ENCODE measurements around the gene NELFA.

DNA sequence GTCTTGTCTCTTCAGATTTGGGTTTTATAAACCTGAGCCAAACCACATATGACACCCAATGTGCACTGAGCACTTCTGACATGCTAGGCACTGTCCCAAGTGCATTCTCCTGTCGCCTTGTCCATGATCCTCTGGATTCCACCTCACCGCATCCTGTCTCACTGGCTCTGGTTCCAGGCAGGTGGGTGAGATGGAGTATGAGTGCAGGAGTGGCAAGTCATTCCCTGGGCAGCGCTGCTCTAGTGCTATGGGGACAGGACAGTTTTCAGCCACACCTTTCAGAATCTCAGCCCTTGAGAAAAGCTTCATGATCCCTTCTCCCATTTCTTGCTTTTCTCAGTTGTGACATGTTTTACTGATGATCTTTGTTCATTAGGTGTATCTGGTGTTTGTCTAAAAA is 71.2 kb downstream of the NELFA start:
- TF ChIP-seq, protein P1, sequence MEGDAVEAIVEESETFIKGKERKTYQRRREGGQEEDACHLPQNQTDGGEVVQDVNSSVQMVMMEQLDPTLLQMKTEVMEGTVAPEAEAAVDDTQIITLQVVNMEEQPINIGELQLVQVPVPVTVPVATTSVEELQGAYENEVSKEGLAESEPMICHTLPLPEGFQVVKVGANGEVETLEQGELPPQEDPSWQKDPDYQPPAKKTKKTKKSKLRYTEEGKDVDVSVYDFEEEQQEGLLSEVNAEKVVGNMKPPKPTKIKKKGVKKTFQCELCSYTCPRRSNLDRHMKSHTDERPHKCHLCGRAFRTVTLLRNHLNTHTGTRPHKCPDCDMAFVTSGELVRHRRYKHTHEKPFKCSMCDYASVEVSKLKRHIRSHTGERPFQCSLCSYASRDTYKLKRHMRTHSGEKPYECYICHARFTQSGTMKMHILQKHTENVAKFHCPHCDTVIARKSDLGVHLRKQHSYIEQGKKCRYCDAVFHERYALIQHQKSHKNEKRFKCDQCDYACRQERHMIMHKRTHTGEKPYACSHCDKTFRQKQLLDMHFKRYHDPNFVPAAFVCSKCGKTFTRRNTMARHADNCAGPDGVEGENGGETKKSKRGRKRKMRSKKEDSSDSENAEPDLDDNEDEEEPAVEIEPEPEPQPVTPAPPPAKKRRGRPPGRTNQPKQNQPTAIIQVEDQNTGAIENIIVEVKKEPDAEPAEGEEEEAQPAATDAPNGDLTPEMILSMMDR (IDR thresholded peaks at IDR 0.05; ENCODE audit: insufficient read depth, low read length, poor library complexity, severe bottlenecking): no peak
- no peak for TF ChIP-seq EZH2phosphoT487 (conservative IDR thresholded peaks at IDR 0.05; ENCODE audit: low read length)

Measured in SU-DHL-6 (cell line).